ENCODE measurements around the gene CPLX1. TPM values are rescaled to one million over a fixed set of nuclear protein-coding genes. Genes with fewer than 3 reads are reported as not detected.
"Not testable (repeated sequence)": the region's sequence is repeated elsewhere in the genome, so short reads cannot be mapped to it uniquely, and the experiment has no call there.

CPLX1 gene
- total RNA-seq, 2 donors from 2014 or later: 0.85 to 1.2 TPM

GRCh38 chr4:779555-779954 lies 46.4 kb downstream of the CPLX1 start:
- H3K4me1 ChIP-seq (ENCODE audit: control insufficient read depth in 1 of 2, low read depth in 2 of 2): peaks cover 11 to 29% of the 10 kb centered on the region in 2 donors

GRCh38 chr4:777520-778262 lies 48.2 kb downstream of the CPLX1 start:
- Histone ChIP-seq H3K4me1 (ENCODE audit: control insufficient read depth in 1 of 2, low read depth in 2 of 2) (peaks cover 11 to 25% of the 10 kb centered on the region in 2 donors), H3K27ac (no peak overlapping the region), H3K27me3 (replicated peaks; ENCODE audit: insufficient read depth) (no peaks in the 10 kb centered on the region), H3K4me3 (no peak overlapping the region), H3K9me3 (peaks cover 5% of the 10 kb centered on the region), H3K36me3 (peaks cover 47% of the 10 kb centered on the region)
- ATAC-seq (ENCODE audit: insufficient number of reproducible peaks, low FRiP score, low read depth): no peak
- DNase-seq (ENCODE audit: low spot score): no peak
- TF ChIP-seq CTCF (IDR thresholded peaks at IDR 0.05): no peak

More at GRCh38 chr4:779555-779954, 46.4 kb downstream of the CPLX1 start:
- TF ChIP-seq CTCF (IDR thresholded peaks at IDR 0.05): no peak
- DNase-seq (ENCODE audit: low spot score) (no peak), ATAC-seq (ENCODE audit: insufficient number of reproducible peaks, low FRiP score, low read depth) (no peak)
- Histone ChIP-seq H3K9me3 (no peaks in the 10 kb centered on the region), H3K27ac (no peak overlapping the region), H3K4me3 (no peak overlapping the region), H3K36me3 (peaks cover 38% of the 10 kb centered on the region), H3K27me3 (replicated peaks; ENCODE audit: insufficient read depth) (no peaks in the 10 kb centered on the region)

GRCh38 chr4:776743-777441 lies 49.0 kb downstream of the CPLX1 start:
- Histone ChIP-seq H3K4me1 (ENCODE audit: control insufficient read depth in 1 of 2, low read depth in 2 of 2) (peaks cover 11 to 21% of the 10 kb centered on the region in 2 donors), H3K9me3 (peaks cover 5% of the 10 kb centered on the region), H3K27me3 (replicated peaks; ENCODE audit: insufficient read depth) (no peaks in the 10 kb centered on the region), H3K4me3 (no peak overlapping the region), H3K36me3 (peaks cover 47% of the 10 kb centered on the region), H3K27ac (no peak overlapping the region)
- DNase-seq (ENCODE audit: low spot score) (no peak), ATAC-seq (ENCODE audit: insufficient number of reproducible peaks, low FRiP score, low read depth) (no peak)
- no peak for TF ChIP-seq CTCF (IDR thresholded peaks at IDR 0.05)

DNA sequence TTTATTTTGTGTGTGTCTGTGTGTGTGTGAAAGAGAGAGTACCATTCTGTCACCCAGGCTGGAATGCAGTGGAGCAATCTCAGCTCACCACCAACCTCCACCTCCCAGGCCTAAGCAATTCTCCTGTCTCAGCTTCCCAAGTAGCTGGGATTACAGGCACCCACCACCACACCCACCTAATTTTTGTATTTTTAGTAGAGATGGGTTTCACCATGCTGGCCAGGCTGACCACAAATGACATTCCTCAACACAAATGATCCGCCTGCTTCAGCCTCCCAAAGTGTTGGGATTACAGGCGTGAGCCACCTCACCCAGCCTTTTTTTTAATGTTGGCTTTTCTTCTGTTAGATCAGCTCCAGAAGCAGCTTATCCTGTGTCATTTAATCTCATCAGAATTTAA lies 50.4 kb downstream of the CPLX1 start:
- not testable (repeated sequence) for DNase-seq (ENCODE audit: low spot score); H3K27ac ChIP-seq; H3K4me3 ChIP-seq; ATAC-seq (ENCODE audit: insufficient number of reproducible peaks, low FRiP score, low read depth); H3K27me3 ChIP-seq (replicated peaks; ENCODE audit: insufficient read depth)
- peaks cover 54% of the 10 kb centered on the region for H3K36me3 ChIP-seq
- H3K4me1 ChIP-seq (ENCODE audit: control insufficient read depth in 1 of 2, low read depth in 2 of 2): peaks cover 7 to 14% of the 10 kb centered on the region in 2 donors
- H3K9me3 ChIP-seq: peaks cover 11% of the 10 kb centered on the region

- Histone ChIP-seq H3K9me3 (peaks cover 14% of the 10 kb centered on the region), H3K36me3 (peaks cover 56% of the 10 kb centered on the region)
- H3K4me3 ChIP-seq; H3K27me3 ChIP-seq (replicated peaks; ENCODE audit: insufficient read depth); H3K27ac ChIP-seq; ATAC-seq (ENCODE audit: insufficient number of reproducible peaks, low FRiP score, low read depth); H3K4me1 ChIP-seq (ENCODE audit: control insufficient read depth in 1 of 2, low read depth in 2 of 2); DNase-seq (ENCODE audit: low spot score): not testable (repeated sequence)
Observed at GRCh38 chr4:774419-775092, 51.4 kb downstream of the CPLX1 start.

- Histone ChIP-seq H3K27ac (no peak overlapping the region), H3K9me3 (peaks cover 23% of the 10 kb centered on the region), H3K27me3 (replicated peaks; ENCODE audit: insufficient read depth) (no peaks in the 10 kb centered on the region), H3K4me1 (ENCODE audit: control insufficient read depth in 1 of 2, low read depth in 2 of 2) (no peaks in the 10 kb centered on the region), H3K36me3 (peaks cover 59% of the 10 kb centered on the region), H3K4me3 (no peak overlapping the region)
- ATAC-seq (ENCODE audit: insufficient number of reproducible peaks, low FRiP score, low read depth) (no peak), DNase-seq (ENCODE audit: low spot score) (no peak)
- TF ChIP-seq CTCF (IDR thresholded peaks at IDR 0.05): no peak
Observed at GRCh38 chr4:773214-773613, 52.7 kb downstream of the CPLX1 start.
